K562 (cell line): ENCODE results near the gene MAML1.

Source experiments
- CHD2 ChIP-seq: IDR thresholded peaks from 2 replicates; pipeline ENCODE4 v1.6.1; 2011; ENCODE audit warnings: low read depth, low read length
- EHMT2 ChIP-seq: fragments of 450-650 bp; IDR thresholded peaks from 2 replicates; pipeline ENCODE4 v1.6.1; 2018; ENCODE audit warnings: antibody characterized with exemption
- EZH2 ChIP-seq: IDR thresholded peaks from 2 replicates; pipeline ENCODE4 v1.6.1; 2012; ENCODE audit warnings: low read depth, mild to moderate bottlenecking, inconsistent platforms, low read length, borderline replicate concordance
- GTF2E2 ChIP-seq: fragments of 200-800 bp; sonication (Bioruptor generic); IDR thresholded peaks from 2 replicates; pipeline ENCODE4 v1.6.1; 2016; ENCODE audit warnings: missing genetic modification characterization, missing compliant biosample characterization
- HOXB6 ChIP-seq: fragments of 250-450 bp; sonication (Bioruptor Pico); IDR thresholded peaks from 2 replicates; pipeline ENCODE4 v1.5.1; 2022; ENCODE audit warnings: mild to moderate bottlenecking, borderline replicate concordance
- MAFF ChIP-seq: IDR thresholded peaks from 2 replicates; pipeline ENCODE4 v1.6.1; 2012; ENCODE audit warnings: low read length, improper control_type of control experiment
- PRPF4 ChIP-seq: fragments of 200-400 bp; formaldehyde crosslinking; IDR thresholded peaks from one replicate; pipeline ENCODE4 v1.6.1; 2017; ENCODE audit warnings: low read length, low read depth, mild to moderate bottlenecking; ENCODE audit not compliant: insufficient read depth, poor library complexity, severe bottlenecking
- ZNF584 ChIP-seq: fragments of 200-800 bp; sonication (Bioruptor generic); IDR thresholded peaks from 2 replicates; pipeline ENCODE4 v1.6.1; 2016; ENCODE audit warnings: low read depth, mild to moderate bottlenecking, missing genetic modification characterization, missing compliant biosample characterization
- ZNF644 ChIP-seq: fragments of 200-800 bp; sonication (Bioruptor generic); IDR thresholded peaks from 2 replicates; pipeline ENCODE4 v1.6.1; 2016; ENCODE audit warnings: low read depth, missing genetic modification characterization, missing compliant biosample characterization
- ZNF707 ChIP-seq: fragments of 250-450 bp; sonication (Bioruptor Pico); conservative IDR thresholded peaks from 2 replicates; pipeline ENCODE4 v1.8.0; 2022; ENCODE audit warnings: inconsistent platforms, mild to moderate bottlenecking, moderate library complexity
- TF ChIP-seq, protein P1 (sequence below), 3 experiments: IDR thresholded peaks in 2 of 3; conservative IDR thresholded peaks in 1 of 3; 2 replicates each; pipeline ENCODE4 v1.5.1; 2011 to 2012; ENCODE audit warnings: low read length in 3 of 3, mild to moderate bottlenecking in 3 of 3, control low read depth in 2 of 3, improper control_type of control experiment in 1 of 3, inconsistent platforms in 1 of 3, low read depth in 1 of 3, mixed read lengths in 1 of 3, moderate library complexity in 1 of 3; ENCODE audit not compliant: insufficient read depth in 2 of 3
- TF ChIP-seq, protein P2 (sequence below): sonication (generic); formaldehyde crosslinking; IDR thresholded peaks from 2 replicates; pipeline ENCODE4 v1.8.0; 2022; ENCODE audit warnings: missing genetic modification reagents, mild to moderate bottlenecking, borderline replicate concordance
- TF ChIP-seq, protein P3 (sequence below): sonication (generic); formaldehyde crosslinking; IDR thresholded peaks from 2 replicates; pipeline ENCODE4 v1.8.0; 2023; ENCODE audit warnings: missing genetic modification reagents, mild to moderate bottlenecking, borderline replicate concordance

DNA sequence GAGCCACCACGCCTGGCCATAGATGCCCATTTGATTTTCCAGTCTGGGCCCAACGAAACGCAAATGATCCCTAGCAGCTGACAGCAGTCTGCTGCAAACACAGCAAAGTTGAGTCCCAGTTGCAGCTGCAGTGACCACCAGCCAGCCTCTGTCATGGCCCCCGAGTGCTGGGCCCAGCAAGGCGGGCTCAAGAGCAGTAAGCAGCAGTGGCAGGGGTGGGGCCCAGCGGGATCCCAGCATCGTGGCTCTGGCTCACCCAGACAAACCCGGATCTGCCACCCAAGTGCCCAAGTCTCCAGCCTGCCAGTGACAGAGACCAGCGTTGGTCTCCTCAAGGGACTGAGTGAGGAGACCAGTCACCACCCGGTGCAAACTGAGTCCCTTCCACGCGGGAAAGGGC lies 54.2 kb downstream of the MAML1 start:
- TF ChIP-seq, protein P1, sequence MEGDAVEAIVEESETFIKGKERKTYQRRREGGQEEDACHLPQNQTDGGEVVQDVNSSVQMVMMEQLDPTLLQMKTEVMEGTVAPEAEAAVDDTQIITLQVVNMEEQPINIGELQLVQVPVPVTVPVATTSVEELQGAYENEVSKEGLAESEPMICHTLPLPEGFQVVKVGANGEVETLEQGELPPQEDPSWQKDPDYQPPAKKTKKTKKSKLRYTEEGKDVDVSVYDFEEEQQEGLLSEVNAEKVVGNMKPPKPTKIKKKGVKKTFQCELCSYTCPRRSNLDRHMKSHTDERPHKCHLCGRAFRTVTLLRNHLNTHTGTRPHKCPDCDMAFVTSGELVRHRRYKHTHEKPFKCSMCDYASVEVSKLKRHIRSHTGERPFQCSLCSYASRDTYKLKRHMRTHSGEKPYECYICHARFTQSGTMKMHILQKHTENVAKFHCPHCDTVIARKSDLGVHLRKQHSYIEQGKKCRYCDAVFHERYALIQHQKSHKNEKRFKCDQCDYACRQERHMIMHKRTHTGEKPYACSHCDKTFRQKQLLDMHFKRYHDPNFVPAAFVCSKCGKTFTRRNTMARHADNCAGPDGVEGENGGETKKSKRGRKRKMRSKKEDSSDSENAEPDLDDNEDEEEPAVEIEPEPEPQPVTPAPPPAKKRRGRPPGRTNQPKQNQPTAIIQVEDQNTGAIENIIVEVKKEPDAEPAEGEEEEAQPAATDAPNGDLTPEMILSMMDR (IDR thresholded peaks at IDR 0.05 in 2 of 3, conservative IDR thresholded peaks at IDR 0.05 in 1 of 3; ENCODE audit: insufficient read depth in 2 of 3, low read depth in 1 of 3, low read length in 3 of 3) = no peak
- TF ChIP-seq ZNF707 = no peak
- TF ChIP-seq CHD2 = no peak
- no peak for TF ChIP-seq EHMT2
- no peak for TF ChIP-seq HOXB6
- no peak for TF ChIP-seq MAFF
- TF ChIP-seq, protein P2, sequence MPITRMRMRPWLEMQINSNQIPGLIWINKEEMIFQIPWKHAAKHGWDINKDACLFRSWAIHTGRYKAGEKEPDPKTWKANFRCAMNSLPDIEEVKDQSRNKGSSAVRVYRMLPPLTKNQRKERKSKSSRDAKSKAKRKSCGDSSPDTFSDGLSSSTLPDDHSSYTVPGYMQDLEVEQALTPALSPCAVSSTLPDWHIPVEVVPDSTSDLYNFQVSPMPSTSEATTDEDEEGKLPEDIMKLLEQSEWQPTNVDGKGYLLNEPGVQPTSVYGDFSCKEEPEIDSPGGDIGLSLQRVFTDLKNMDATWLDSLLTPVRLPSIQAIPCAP (CRISPR knock-in tag) = no peak
- TF ChIP-seq, protein P3, sequence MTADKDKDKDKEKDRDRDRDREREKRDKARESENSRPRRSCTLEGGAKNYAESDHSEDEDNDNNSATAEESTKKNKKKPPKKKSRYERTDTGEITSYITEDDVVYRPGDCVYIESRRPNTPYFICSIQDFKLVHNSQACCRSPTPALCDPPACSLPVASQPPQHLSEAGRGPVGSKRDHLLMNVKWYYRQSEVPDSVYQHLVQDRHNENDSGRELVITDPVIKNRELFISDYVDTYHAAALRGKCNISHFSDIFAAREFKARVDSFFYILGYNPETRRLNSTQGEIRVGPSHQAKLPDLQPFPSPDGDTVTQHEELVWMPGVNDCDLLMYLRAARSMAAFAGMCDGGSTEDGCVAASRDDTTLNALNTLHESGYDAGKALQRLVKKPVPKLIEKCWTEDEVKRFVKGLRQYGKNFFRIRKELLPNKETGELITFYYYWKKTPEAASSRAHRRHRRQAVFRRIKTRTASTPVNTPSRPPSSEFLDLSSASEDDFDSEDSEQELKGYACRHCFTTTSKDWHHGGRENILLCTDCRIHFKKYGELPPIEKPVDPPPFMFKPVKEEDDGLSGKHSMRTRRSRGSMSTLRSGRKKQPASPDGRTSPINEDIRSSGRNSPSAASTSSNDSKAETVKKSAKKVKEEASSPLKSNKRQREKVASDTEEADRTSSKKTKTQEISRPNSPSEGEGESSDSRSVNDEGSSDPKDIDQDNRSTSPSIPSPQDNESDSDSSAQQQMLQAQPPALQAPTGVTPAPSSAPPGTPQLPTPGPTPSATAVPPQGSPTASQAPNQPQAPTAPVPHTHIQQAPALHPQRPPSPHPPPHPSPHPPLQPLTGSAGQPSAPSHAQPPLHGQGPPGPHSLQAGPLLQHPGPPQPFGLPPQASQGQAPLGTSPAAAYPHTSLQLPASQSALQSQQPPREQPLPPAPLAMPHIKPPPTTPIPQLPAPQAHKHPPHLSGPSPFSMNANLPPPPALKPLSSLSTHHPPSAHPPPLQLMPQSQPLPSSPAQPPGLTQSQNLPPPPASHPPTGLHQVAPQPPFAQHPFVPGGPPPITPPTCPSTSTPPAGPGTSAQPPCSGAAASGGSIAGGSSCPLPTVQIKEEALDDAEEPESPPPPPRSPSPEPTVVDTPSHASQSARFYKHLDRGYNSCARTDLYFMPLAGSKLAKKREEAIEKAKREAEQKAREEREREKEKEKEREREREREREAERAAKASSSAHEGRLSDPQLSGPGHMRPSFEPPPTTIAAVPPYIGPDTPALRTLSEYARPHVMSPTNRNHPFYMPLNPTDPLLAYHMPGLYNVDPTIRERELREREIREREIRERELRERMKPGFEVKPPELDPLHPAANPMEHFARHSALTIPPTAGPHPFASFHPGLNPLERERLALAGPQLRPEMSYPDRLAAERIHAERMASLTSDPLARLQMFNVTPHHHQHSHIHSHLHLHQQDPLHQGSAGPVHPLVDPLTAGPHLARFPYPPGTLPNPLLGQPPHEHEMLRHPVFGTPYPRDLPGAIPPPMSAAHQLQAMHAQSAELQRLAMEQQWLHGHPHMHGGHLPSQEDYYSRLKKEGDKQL (CRISPR knock-in tag) = no peak
- no peak for TF ChIP-seq GTF2E2 (tag)
- no peak for TF ChIP-seq PRPF4
- no peak for TF ChIP-seq EZH2
- TF ChIP-seq ZNF644 = no peak
- TF ChIP-seq ZNF584 (CRISPR knock-in tag) = no peak
